Measurements from ENCODE around the gene GATA6. TPM values are rescaled to one million over a fixed set of nuclear protein-coding genes. Genes with fewer than 3 reads are reported as not detected.

The GATA6 gene
- total and polyA plus RNA-seq, 2 donors (not counting 1 experiment from before 2014, with no cell fraction given), result 1.4 to 6.3 TPM

DNA sequence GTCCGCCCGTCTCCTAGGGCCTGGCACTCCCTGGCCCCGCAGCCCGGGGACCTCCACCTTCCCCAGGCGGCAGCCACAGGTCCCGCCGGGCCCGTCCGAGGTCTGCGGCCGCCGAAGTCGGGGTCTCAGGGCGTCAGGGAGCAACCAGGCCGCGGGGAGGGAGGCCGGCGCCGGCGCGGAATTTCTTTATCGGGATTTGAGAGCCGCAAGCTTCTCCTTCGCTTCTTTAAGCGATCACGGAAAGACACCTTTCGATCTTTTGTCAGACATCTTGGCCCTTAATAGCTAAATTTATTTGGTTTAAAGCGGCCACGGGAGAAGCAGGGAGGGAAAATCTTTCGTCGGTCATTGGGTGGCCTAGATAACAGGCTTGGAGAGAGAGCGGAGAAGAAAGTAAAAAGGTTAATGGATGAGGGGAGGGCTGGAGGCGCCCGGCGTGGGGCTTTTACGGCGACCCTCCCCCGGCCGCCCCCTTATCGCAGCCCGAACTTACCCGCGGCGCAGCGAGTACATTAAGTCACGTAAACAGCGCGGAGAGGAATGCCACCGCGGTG lies 4.3 kb upstream of the GATA6 start:
- Histone ChIP-seq H3K9ac (ENCODE audit: insufficient read depth, low read length) (no peak overlapping the region), H3K27me3 (ENCODE audit: control insufficient read depth, insufficient read depth, low read length) (peaks cover 50% of the 10 kb centered on the region), H3K36me3 (ENCODE audit: control insufficient read depth, insufficient read depth, low read length) (no peaks in the 10 kb centered on the region), H3K4me1 (ENCODE audit: control insufficient read depth, extremely low read depth, insufficient read depth, low read length) (peaks cover 4% of the 10 kb centered on the region), H4K20me1 (ENCODE audit: control insufficient read depth, extremely low read depth, insufficient read depth, low read length) (no peaks in the 10 kb centered on the region), H3K27ac (ENCODE audit: insufficient read depth, low read length) (no peak overlapping the region), H3K4me3 (replicated peaks in 1 of 4; ENCODE audit: control extremely low read depth in 1 of 4, insufficient read depth in 1 of 4, low read depth in 3 of 4, low read length in 4 of 4) (no peak overlapping the region), H3K4me2 (ENCODE audit: extremely low read depth, insufficient read depth, low read length) (no peak overlapping the region), H3K9me3 (ENCODE audit: control insufficient read depth, insufficient read depth, low read depth, low read length) (no peaks in the 10 kb centered on the region), H2AFZ (ENCODE audit: low read length) (no peak overlapping the region), H3K79me2 (ENCODE audit: control insufficient read depth, insufficient read depth, low read length) (no peaks in the 10 kb centered on the region)
- TF ChIP-seq EZH2 (IDR thresholded peaks at IDR 0.05; ENCODE audit: low read length, missing control alignments), result no peak
- TF ChIP-seq, protein P1, sequence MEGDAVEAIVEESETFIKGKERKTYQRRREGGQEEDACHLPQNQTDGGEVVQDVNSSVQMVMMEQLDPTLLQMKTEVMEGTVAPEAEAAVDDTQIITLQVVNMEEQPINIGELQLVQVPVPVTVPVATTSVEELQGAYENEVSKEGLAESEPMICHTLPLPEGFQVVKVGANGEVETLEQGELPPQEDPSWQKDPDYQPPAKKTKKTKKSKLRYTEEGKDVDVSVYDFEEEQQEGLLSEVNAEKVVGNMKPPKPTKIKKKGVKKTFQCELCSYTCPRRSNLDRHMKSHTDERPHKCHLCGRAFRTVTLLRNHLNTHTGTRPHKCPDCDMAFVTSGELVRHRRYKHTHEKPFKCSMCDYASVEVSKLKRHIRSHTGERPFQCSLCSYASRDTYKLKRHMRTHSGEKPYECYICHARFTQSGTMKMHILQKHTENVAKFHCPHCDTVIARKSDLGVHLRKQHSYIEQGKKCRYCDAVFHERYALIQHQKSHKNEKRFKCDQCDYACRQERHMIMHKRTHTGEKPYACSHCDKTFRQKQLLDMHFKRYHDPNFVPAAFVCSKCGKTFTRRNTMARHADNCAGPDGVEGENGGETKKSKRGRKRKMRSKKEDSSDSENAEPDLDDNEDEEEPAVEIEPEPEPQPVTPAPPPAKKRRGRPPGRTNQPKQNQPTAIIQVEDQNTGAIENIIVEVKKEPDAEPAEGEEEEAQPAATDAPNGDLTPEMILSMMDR (conservative IDR thresholded peaks at IDR 0.05 in 1 of 2, IDR thresholded peaks at IDR 0.05 in 1 of 2; ENCODE audit: low read depth in 1 of 2, low read length in 2 of 2), result no peak
- DNase-seq (ENCODE audit: low read depth in 2 of 2), result no peak

GRCh38 chr18:22165603-22166068 lies 3.8 kb upstream of the GATA6 start:
- no peak overlapping the region for H3K4me2 ChIP-seq (ENCODE audit: extremely low read depth, insufficient read depth, low read length)
- no peak overlapping the region for H3K9ac ChIP-seq (ENCODE audit: insufficient read depth, low read length)
- H3K9me3 ChIP-seq (ENCODE audit: control insufficient read depth, insufficient read depth, low read depth, low read length), result no peaks in the 10 kb centered on the region
- no peak overlapping the region for H2AFZ ChIP-seq (ENCODE audit: low read length)
- TF ChIP-seq EZH2 (IDR thresholded peaks at IDR 0.05; ENCODE audit: low read length, missing control alignments), result no peak
- TF ChIP-seq, protein P1 (conservative IDR thresholded peaks at IDR 0.05 in 1 of 2, IDR thresholded peaks at IDR 0.05 in 1 of 2; ENCODE audit: low read depth in 1 of 2, low read length in 2 of 2), result no peak
- H3K36me3 ChIP-seq (ENCODE audit: control insufficient read depth, insufficient read depth, low read length), result no peaks in the 10 kb centered on the region
- no peak overlapping the region for H3K27ac ChIP-seq (ENCODE audit: insufficient read depth, low read length)
- H3K27me3 ChIP-seq (ENCODE audit: control insufficient read depth, insufficient read depth, low read length), result peaks cover 50% of the 10 kb centered on the region
- H3K4me3 ChIP-seq (replicated peaks in 1 of 4; ENCODE audit: control extremely low read depth in 1 of 4, insufficient read depth in 1 of 4, low read depth in 3 of 4, low read length in 4 of 4), result peak overlapping the region in 1 of 4 experiments; percentile 3
- DNase-seq (ENCODE audit: low read depth in 2 of 2), result no peak
- no peaks in the 10 kb centered on the region for H3K79me2 ChIP-seq (ENCODE audit: control insufficient read depth, insufficient read depth, low read length)
- no peaks in the 10 kb centered on the region for H4K20me1 ChIP-seq (ENCODE audit: control insufficient read depth, extremely low read depth, insufficient read depth, low read length)
- H3K4me1 ChIP-seq (ENCODE audit: control insufficient read depth, extremely low read depth, insufficient read depth, low read length), result peaks cover 4% of the 10 kb centered on the region

- peak in 1 of 2 donors; percentile 47 for DNase-seq (ENCODE audit: low read depth in 2 of 2)
- H3K4me2 ChIP-seq (ENCODE audit: extremely low read depth, insufficient read depth, low read length), result no peak overlapping the region
- peak overlapping the region in 1 of 4 experiments; percentile 66 for H3K4me3 ChIP-seq (replicated peaks in 1 of 4; ENCODE audit: control extremely low read depth in 1 of 4, insufficient read depth in 1 of 4, low read depth in 3 of 4, low read length in 4 of 4)
Observed at GRCh38 chr18:22166069-22166950, 3.1 kb upstream of the GATA6 start.

More at GRCh38 chr18:22166069-22166950, 3.1 kb upstream of the GATA6 start:
- Histone ChIP-seq H4K20me1 (ENCODE audit: control insufficient read depth, extremely low read depth, insufficient read depth, low read length) (no peaks in the 10 kb centered on the region), H2AFZ (ENCODE audit: low read length) (no peak overlapping the region), H3K27me3 (ENCODE audit: control insufficient read depth, insufficient read depth, low read length) (peaks cover 50% of the 10 kb centered on the region), H3K4me1 (ENCODE audit: control insufficient read depth, extremely low read depth, insufficient read depth, low read length) (peaks cover 4% of the 10 kb centered on the region), H3K9me3 (ENCODE audit: control insufficient read depth, insufficient read depth, low read depth, low read length) (no peaks in the 10 kb centered on the region), H3K9ac (ENCODE audit: insufficient read depth, low read length) (no peak overlapping the region), H3K27ac (ENCODE audit: insufficient read depth, low read length) (no peak overlapping the region), H3K36me3 (ENCODE audit: control insufficient read depth, insufficient read depth, low read length) (no peaks in the 10 kb centered on the region), H3K79me2 (ENCODE audit: control insufficient read depth, insufficient read depth, low read length) (no peaks in the 10 kb centered on the region)
- TF ChIP-seq, protein P1 (conservative IDR thresholded peaks at IDR 0.05 in 1 of 2, IDR thresholded peaks at IDR 0.05 in 1 of 2; ENCODE audit: low read depth in 1 of 2, low read length in 2 of 2), result no peak
- no peak for TF ChIP-seq EZH2 (IDR thresholded peaks at IDR 0.05; ENCODE audit: low read length, missing control alignments)
